HG02610 (cell line): ENCODE results near the gene ACAT2.
"Not testable (repeated sequence)": the region's sequence is repeated elsewhere in the genome, so short reads cannot be mapped to it uniquely, and the experiment has no call there.

ENCODE experiments used
- ATAC-seq: cut with Tn5 transposase; IDR thresholded peaks from one replicate; pipeline ENCODE4 v1.9.1; 2021; ENCODE audit warnings: mild to moderate bottlenecking, moderate library complexity; ENCODE audit not compliant: unreplicated experiment

ACAT2 gene

DNA sequence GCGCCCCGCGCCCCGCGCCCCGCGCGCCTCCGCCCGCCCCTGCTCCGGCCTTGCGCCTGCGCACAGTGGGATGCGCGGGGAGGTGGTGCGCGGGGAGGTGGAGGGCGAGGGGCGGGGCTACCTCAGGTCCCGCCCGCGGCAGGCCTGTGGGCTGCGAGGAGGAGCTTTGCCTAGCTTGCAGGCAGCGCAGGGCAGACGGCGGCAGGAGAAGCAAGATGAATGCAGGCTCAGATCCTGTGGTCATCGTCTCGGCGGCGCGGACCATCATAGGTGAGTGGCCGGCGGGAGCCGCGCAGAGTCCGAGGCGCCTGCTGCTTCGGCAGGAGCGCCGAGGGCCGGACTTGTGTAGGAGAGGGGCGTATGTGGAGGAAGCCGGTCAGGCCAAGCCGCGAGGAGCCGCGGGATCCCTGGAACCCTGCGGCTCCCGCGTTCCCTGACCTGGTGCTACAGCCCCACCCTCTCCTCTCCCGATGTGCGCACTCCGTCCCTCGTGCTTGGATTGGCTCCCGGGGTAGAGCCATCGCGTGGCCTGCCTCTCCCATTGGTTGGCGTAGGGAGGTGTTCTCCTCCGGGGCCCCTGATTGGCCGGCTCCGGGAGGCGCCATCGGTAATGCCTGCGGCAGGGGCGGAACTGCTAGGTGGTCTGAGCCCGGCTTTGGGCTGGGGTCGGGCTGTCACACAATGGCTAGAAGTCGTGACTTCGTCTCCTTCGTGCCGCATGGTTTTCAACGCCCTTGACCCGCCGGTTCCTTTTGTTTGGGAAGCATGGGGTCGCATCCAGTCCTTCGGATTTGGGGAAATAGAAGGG, at the start of gene ACAT2:
TSS of gene ACAT2 (plus strand) at position 173 of the 808 bp plus-strand sequence. CDS start at position 216, 43 bp downstream.
- peak; percentile 99 for ATAC-seq

GRCh38 chr6:159712389-159712788, 49.5 kb upstream of the ACAT2 start:
- not testable (repeated sequence) for ATAC-seq

GRCh38 chr6:159713984-159714383, 47.9 kb upstream of the ACAT2 start:
- ATAC-seq: no peak

GRCh38 chr6:159714404-159714803, 47.4 kb upstream of the ACAT2 start:
- ATAC-seq: no peak

DNA sequence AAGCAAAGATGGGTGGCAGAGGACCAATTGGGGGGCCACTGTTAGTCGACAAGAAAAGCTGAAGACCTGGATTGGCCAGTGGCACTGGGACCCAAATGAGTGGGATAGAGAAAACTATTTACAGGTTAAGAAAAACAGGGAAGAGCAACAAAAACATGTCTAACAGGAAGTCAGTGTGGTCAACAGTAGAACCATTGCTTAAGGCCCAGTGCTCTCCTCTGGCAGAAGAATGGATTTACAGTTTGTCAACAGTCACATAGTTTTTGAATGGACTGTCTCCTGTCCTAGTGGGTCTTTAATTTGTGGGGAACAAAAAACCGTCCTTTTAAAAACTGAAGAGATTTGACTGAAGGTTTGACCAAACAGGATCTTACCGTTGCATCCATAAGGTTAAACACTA, 46.7 kb upstream of the ACAT2 start:
- no peak for ATAC-seq

GRCh38 chr6:159715605-159716004, 46.2 kb upstream of the ACAT2 start:
- ATAC-seq: no peak

- no peak for ATAC-seq
These were observed 45.4 kb upstream of the ACAT2 start for GRCh38 chr6:159716247-159717096.

DNA sequence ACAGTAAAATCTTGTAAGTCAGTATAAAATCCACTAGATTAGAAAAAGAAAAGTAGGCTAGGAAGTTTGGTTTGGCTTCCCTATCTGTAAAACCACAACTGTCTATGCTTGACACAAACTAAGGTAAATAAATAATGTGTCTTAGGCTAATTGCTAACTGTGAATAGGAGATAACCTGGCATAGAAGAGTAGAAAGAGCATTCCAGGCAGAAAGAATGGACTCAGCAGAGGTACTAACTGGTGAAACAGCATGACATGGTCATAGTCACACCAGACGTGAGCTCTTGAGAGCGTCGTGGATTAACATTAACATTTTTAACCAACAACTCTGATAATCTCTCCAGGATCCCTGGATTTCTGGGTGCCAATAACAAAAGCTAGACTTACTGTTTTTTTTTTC, 43.2 kb upstream of the ACAT2 start:
- no peak for ATAC-seq

DNA sequence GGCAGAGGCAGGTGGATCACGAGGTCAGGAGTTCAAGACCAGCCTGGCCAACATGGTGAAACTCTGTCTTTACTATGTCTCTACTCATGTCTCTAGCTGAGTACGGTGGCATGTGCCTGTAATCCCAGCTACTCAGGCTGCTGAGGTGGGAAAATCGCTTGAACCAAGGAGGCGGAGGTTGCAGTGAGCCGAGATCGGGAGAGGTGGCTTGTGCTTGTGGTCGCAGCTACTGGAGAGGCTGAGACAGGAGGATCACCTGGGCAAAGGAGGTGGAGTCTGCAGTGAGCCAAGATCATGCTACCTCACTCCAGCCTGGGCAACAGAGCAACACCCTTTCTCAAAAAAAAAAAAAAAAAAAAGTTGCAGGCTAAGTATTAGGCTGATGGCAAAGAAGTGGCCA, 42.6 kb upstream of the ACAT2 start:
- no peak for ATAC-seq

- no peak for ATAC-seq
These were observed 41.1 kb upstream of the ACAT2 start for GRCh38 chr6:159720708-159721107.

- ATAC-seq: not testable (repeated sequence)
These were observed 39.9 kb upstream of the ACAT2 start for GRCh38 chr6:159721981-159722380.

GRCh38 chr6:159722655-159723054, 39.2 kb upstream of the ACAT2 start:
- no peak for ATAC-seq

- ATAC-seq: no peak
These were observed 38.6 kb upstream of the ACAT2 start for GRCh38 chr6:159723259-159723658.

DNA sequence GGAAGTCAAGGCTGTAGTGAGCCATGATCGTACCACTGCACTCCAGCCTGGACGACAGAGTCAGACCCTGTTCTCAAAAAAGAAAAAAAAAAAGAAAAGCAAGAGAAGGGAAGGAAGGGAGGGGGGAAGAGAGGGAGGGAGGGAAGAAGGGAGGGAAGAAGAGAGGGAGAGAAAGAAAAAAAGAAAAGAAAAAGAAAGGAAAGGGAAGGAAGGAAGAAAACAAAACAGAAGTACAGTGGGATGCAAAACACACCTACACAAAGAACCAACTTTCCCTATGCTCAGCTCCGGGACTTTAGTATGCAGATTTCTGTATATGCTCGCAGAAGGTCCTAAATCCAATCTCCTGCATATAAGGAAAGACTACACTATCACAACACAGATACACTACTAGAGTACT, 37.1 kb upstream of the ACAT2 start:
- no peak for ATAC-seq

DNA sequence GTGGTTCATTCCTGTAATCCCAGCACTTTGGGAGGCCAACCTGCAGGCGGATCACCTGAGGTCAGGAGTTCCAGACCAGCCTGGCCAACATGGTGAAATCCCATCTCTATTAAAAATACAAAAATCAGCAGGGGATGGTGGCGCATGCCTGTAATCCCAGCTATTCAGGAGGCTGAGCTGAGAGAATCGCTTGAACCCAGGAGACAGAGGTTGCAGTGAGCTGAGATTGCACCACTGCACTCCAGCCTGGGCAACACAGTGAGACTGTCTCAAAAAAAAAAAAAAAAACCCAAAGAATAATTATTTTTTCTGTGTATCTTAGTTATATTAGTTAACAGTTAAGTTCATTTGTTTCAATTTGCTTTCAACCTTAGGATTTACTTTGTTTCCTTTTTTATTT, 36.6 kb upstream of the ACAT2 start:
- ATAC-seq: not testable (repeated sequence)

DNA sequence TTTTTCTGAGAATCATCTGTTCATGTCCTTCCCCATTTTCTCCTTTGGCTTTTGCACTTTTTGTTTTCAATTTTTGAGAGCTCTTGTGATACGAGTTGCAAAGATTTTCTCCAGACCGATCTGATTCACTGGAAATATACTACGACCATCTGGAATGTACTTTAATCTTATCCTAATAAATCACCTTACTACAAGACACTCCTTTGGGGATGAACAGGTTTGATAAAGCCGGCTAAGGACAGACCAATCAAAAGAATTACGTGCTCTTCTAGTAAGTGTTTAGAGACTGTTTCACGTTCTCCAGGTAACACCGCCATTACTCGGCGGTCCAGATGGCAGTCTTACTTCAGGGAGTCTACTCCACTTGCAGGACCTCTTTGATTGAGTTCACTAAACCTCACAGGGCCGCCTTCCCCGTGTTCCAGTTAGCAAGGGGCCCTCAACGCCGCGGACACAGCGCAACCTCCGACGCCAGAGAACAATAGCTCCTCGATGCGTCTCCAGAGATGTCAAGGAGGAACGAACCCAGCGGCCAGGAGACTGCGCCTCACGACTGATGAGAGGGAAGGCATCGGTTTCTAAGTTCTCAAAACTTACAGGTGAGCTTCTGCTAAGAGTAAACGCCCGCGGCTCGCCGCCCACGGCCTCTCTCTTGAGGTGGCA, 35.5 kb upstream of the ACAT2 start:
- ATAC-seq: peak; percentile 15

GRCh38 chr6:159726918-159727716, 34.7 kb upstream of the ACAT2 start, which contains the start of gene WTAP:
Gene WTAP (plus strand): TSS chr6:159727506. CDS start chr6:159736266, 8,760 bp downstream.
- ATAC-seq: peak; percentile 77

DNA sequence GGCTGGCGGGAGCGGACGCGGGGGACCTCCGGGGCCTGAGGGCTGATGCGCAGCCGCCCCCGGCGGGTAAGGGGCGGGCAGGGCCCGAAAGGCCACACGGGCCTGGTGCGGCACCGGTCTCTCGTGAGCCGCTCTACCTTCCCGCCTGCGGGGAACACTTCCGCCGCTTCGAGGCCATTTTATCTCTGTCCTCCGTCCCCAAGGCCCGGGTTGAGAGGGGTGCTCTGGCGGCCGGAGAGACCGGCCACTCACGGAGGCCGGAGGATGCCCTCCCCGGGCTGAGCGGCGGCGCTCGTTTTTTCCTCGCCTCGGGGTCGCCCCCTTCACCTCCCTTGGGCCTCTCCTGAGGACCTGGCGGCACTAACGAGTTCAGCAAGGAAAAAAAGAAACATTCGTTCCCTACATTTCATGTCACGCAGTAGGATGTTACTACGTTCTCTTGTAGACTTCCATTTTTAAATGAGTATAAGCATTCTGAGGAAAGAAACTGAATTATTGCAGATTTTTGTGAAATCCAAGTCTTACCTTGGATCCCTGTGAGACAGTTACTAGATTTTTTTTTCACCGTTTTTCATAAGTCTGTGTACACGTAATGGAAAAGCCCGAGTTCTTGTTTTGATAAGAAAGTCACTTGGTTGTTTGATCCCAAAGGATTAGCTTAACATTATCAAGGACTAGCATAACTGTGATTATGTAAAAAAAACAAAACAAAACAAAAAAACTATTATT, 34.0 kb upstream of the ACAT2 start:
- ATAC-seq: peak; percentile 39

- no peak for ATAC-seq
These were observed 33.3 kb upstream of the ACAT2 start for GRCh38 chr6:159728531-159728964.
